HFFc6 (cell line): ENCODE measurements around the gene TTC23. TPM values are rescaled to one million over a fixed set of nuclear protein-coding genes. Genes with fewer than 3 reads are reported as not detected.

ENCODE experiments used
- DNase-seq: peaks from one replicate; pipeline ENCODE4 v3.0.0-alpha.2; 2018
- H3K27ac Mint-ChIP-seq: 2 replicates; pipeline ENCODE4 v1.8.0; 2020; ENCODE audit warnings: mild to moderate bottlenecking, mixed read lengths
- H3K27me3 Mint-ChIP-seq: 2 replicates; pipeline ENCODE4 v1.8.0; 2021; ENCODE audit warnings: mild to moderate bottlenecking, moderate library complexity, mixed read lengths; ENCODE audit not compliant: insufficient read depth
- H3K36me3 Mint-ChIP-seq: 2 replicates; pipeline ENCODE4 v1.8.0; 2021; ENCODE audit warnings: low read depth, mixed read lengths
- H3K4me1 Mint-ChIP-seq: 2 replicates; pipeline ENCODE4 v1.8.0; 2020; ENCODE audit warnings: low read depth, mixed read lengths
- H3K4me3 Mint-ChIP-seq: 2 replicates; pipeline ENCODE4 v1.8.0; 2020; ENCODE audit warnings: mild to moderate bottlenecking, moderate library complexity, mixed read lengths
- H3K9me3 Mint-ChIP-seq: 2 replicates; pipeline ENCODE4 v1.8.0; 2020; ENCODE audit warnings: mild to moderate bottlenecking, mixed read lengths
- total RNA-seq, 6 experiments: library from RNA; stranded (reverse); fragmentation: NEBNext Ultra II Directional; extraction: Animal tissue kit (Norgen Biotek cat#: 25700); gene quantifications; 2 replicates in 1 of 6; 3 replicates in 5 of 6; pipeline ENCODE4 v1.2.3, GENCODE V29; 2021
- TF ChIP-seq, protein P1 (sequence below): fragments of 200-600 bp; sonication (generic); IDR thresholded peaks from 2 replicates; pipeline ENCODE4 v1.5.0; 2021; ENCODE audit warnings: antibody characterized with exemption, mild to moderate bottlenecking

Gene TTC23
- total RNA-seq, 6 experiments from 2014 or later: 11.9 to 17.4 (median 15.0) TPM

DNA sequence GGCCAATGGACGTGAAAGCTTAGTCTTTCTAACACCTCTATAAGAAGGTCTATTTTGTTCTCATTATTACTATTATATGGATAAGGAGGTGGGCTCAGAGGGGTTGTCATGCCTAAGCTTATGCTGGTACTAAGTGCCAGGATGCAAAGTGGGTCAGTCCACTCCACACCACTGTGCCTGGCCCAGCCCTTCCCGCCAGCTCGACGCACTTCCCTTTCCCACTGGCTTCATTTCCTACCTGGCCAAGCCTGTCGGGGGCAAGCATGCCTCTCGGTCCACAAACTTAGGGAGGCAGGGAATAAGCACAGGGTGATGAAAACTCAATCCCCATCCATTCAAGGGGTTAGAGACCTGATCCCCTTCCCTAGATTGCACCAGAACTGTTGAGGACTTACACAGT is 150.4 kb downstream of the TTC23 start:
- Mint-ChIP-seq H3K9me3 (no peaks in the 10 kb centered on the region), H3K36me3 (no peaks in the 10 kb centered on the region), H3K27me3 (peaks cover 20% of the 10 kb centered on the region), H3K27ac (no peak overlapping the region), H3K4me3 (no peak overlapping the region), H3K4me1 (no peaks in the 10 kb centered on the region)
- DNase-seq: no peak
- TF ChIP-seq, protein P1, sequence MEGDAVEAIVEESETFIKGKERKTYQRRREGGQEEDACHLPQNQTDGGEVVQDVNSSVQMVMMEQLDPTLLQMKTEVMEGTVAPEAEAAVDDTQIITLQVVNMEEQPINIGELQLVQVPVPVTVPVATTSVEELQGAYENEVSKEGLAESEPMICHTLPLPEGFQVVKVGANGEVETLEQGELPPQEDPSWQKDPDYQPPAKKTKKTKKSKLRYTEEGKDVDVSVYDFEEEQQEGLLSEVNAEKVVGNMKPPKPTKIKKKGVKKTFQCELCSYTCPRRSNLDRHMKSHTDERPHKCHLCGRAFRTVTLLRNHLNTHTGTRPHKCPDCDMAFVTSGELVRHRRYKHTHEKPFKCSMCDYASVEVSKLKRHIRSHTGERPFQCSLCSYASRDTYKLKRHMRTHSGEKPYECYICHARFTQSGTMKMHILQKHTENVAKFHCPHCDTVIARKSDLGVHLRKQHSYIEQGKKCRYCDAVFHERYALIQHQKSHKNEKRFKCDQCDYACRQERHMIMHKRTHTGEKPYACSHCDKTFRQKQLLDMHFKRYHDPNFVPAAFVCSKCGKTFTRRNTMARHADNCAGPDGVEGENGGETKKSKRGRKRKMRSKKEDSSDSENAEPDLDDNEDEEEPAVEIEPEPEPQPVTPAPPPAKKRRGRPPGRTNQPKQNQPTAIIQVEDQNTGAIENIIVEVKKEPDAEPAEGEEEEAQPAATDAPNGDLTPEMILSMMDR: no peak

DNA sequence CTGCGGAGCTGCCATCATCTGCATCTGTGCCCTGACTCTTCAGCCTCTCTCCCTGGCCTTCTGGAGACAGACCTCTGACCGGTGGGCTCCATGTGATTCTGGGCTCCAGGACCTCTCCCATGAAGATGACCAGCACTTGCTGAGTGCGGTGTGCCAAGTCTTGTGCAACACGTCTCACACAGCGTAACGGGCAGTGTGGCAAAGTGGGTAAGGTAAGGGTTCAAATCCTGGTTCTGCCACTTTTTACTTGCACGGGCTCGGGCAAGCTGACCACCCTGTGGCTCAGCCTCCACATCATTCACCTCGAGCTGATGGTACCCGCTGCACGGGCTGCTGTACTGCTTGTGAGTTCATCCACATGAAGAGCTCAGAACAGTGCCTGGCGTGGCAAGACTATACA is 151.0 kb downstream of the TTC23 start:
- Mint-ChIP-seq H3K27ac (no peak overlapping the region), H3K9me3 (no peaks in the 10 kb centered on the region), H3K27me3 (peaks cover 22% of the 10 kb centered on the region), H3K4me3 (no peak overlapping the region), H3K36me3 (no peaks in the 10 kb centered on the region), H3K4me1 (no peaks in the 10 kb centered on the region)
- DNase-seq: no peak
- TF ChIP-seq, protein P1: no peak

DNA sequence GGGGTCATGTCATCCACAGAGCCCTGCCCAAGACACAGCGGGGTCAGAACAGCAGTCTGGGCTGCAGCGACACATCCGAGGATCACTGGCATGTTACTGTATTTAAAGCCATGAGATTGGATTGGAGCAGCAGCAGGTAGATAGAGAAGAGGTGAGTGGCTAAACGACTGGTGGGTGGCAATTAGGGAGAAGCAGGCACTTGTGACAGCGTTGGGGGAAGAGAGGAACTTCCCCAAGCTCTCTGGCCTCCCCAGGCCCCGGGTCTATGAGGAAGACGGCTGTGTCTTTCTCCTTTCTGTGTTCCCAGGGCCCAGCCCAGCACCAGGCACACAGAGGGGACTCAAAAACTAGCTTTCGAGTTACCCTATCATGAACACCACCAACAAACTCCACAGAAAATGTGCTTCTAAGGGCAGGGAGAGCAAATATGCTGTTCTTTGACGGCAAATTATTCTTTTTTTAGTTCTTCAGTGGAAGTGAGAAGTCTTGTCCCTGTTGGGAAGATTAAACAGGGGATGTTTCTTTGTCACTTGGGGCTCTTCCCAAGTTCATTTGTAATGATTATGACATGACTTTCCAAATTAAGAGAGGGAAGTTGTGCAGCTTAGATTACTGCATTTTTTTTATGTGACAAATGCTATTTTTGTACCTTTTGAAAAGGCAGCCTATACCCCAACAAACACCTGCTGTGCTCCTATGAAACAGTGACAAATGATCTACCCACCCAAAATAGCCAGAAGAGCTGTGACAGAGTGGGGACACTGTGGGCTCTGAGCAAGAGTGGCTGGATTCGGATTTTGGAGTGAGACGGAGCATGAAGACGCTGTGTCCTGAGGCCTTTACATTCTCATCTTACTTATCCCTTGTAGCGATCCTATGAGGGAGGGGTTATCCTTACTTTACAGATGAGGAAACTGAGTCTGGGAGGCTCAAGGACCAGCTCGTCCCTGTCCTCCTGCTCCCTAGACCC is 151.7 kb downstream of the TTC23 start:
- Mint-ChIP-seq H3K27ac (no peak overlapping the region), H3K4me3 (no peak overlapping the region), H3K36me3 (no peaks in the 10 kb centered on the region), H3K9me3 (no peaks in the 10 kb centered on the region), H3K27me3 (peaks cover 22% of the 10 kb centered on the region), H3K4me1 (no peaks in the 10 kb centered on the region)
- no peak for DNase-seq
- TF ChIP-seq, protein P1: no peak

GRCh38 chr15:99096894-99097426 is 152.4 kb downstream of the TTC23 start:
- DNase-seq: no peak
- no peak overlapping the region for H3K27ac Mint-ChIP-seq
- H3K4me1 Mint-ChIP-seq: no peaks in the 10 kb centered on the region
- no peaks in the 10 kb centered on the region for H3K9me3 Mint-ChIP-seq
- H3K4me3 Mint-ChIP-seq: no peak overlapping the region
- TF ChIP-seq, protein P1: no peak
- H3K36me3 Mint-ChIP-seq: no peaks in the 10 kb centered on the region
- H3K27me3 Mint-ChIP-seq: peaks cover 22% of the 10 kb centered on the region

DNA sequence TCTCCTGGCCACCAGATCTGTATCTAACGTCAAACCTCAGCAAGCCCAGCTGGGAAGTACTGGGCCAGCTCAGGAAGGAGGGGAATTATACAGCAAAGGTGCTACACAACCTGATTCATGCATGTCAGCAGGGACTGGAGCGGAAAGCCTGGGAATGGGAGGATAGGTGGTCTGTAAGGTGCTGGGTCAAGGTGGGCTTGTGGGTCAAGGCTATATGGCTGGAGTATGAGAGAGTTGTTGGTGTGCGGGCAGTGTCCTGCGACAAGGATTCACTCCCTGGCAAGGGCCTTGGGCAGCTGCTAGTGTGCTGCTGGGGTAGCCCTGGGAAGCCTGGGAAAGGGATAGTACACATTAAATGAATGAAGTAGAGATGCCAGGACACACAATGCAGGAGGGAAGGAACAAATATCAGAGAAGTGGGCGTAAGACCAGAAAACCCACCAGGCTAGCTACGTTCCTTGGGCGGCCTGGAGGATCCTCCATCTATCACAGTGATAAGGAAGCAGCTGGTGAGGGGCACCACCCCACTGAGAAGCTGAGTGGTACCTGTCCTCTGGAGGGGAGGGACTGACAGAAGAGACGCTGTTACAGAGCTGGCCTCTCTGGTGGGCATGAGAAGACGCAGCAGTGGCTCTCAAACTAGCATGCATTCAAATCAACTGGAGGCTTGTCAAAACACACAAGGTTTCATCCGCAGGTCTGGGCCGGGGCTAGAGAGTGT is 153.0 kb downstream of the TTC23 start:
- Mint-ChIP-seq H3K9me3 (no peaks in the 10 kb centered on the region), H3K27me3 (peaks cover 22% of the 10 kb centered on the region), H3K4me3 (no peak overlapping the region)

More for the DNA sequence above, 153.0 kb downstream of the TTC23 start:
- no peak overlapping the region for H3K27ac Mint-ChIP-seq
- DNase-seq: no peak
- no peaks in the 10 kb centered on the region for H3K4me1 Mint-ChIP-seq
- H3K36me3 Mint-ChIP-seq: no peaks in the 10 kb centered on the region
- TF ChIP-seq, protein P1: no peak
